HS-5 (cell line): Measurements from ENCODE around the gene CNTNAP1.
"Not testable (repeated sequence)": the region's sequence is repeated elsewhere in the genome, so short reads cannot be mapped to it uniquely, and the experiment has no call there.

Source experiments
- DNase-seq: peaks from one replicate; pipeline ENCODE4 v3.0.0-alpha.2; 2012; ENCODE audit warnings: low read depth

The CNTNAP1 gene

DNA sequence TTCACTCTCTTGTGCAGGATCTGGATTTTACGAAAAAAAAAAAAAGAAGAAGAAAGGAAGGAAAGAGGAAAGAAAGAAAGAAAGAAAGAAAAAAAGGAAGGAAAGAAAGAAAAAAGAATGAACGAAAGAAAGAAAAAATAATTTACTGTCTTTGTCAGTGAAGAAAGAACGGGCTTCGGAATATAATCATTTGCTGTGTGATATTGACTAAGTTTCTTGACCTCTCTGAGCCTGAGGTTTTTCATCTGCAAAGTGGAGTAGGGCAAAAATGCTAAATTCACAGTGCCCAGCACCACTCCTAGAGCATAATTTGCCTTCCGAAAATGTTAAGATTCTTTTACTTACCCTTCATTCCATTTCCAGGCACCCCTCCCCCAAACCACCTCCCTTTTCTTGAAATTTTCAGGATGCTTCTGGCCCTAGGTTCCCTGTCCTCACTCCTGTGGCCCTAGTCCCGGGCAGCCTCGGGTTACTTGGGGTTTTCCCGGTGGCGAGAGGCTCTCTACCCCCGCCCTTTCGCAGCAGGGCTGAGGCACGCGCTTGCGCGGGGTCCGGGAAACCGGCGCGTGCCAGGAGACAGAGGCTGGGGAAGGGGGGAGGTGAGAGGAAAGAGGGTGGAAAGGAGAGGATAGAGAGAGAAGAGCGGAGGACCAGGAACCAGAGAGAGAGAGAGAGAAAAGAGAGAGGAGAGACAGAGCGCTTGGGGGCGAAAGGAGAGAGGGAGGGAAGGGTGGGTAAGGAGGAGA lies at the start of gene CNTNAP1:
CNTNAP1 (plus strand) TSS at position 556 of the 746 bp plus-strand sequence. CDS start 299 bp downstream, outside the sequence.
- no peak for DNase-seq

DNA sequence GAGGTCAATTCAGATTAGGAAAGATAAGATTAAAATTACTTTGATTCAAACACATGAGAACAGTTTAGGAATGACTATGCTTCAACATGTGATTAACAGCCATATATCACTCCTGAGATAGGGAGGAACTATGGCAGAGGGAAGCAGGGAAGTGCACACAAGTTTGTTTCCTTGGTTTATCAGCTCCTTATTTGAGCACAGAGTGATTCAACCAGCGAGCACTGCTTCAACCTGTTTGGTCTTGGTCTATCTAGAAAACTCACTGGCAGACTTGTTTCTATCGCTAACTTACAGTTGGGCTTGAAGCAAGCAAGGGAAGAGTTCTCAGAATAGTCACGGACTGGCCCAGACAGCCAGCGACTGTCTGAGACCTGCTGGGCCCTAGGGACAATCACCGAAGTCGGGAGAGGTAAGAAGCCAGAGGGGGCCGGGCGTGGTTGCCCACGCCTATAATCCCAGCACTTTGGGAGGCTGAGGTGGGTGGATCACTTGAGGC lies 49.3 kb upstream of the CNTNAP1 start:
- no peak for DNase-seq

DNA sequence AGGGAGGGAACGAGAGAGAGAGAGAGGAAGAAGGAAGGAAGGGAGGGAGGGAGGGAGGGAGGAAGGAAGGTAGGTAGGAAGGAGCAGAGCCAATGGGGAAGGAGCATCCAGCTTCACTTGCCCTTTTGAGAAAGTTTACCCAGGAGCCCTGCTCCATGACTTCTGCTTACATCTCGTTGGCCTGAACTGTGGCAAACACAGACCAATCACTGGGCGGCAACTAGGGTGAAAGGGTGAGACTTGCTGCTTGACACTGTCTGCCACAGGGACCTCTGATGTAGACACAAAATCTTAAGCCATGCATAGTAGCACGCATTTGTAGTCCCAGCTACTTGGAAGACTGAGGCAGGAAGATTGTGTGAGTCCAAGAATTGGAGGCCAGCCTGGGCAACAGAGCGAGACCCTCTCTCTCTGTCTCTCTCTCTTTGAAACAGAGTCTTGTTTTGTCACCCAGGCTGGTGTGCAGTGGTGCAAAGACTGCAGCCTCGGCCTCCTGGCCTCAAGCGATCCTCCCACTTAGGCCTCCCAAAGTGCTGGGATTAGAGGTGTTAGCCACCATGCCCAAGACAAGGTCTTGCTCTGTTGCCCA lies 42.7 kb upstream of the CNTNAP1 start:
- DNase-seq, result no peak

DNA sequence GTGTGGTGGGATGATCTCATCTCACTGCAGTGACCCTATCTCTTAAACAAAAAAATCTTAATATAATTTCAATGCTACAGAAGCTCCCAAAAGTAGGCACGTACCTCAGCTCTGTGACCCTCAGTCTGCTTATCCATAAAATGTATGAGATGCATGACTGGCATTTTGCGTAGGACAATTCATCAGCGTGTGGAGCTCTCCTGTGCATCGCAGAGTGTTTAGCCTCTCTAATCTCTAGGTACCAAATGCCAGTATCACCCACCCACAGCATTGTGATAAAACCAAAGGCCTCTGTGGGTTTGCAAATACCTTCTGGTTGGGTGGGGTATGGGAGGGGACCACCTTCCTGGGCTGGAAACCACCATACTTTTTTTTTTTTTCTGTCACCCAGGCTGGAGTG lies 42.2 kb upstream of the CNTNAP1 start:
- no peak for DNase-seq

DNA sequence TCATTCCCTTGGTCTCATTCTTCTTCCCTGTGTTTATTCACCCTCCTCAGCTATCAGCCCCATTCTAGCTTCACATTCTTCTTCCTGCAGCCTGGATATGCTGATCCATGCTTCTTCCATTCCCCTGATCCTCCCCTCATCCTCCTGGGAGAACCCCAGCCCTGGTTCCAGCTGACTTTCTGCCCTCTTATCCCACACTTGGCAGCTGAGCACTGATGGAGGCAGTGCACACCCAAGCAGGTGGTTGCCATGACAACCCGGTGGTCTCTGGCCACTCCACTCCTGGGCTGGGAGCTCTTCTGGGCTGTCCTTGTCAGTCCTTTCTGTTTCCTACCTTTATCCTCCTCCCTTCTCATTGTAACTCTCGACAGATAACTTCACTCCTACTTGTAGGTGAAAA lies 40.0 kb upstream of the CNTNAP1 start:
- no peak for DNase-seq

DNA sequence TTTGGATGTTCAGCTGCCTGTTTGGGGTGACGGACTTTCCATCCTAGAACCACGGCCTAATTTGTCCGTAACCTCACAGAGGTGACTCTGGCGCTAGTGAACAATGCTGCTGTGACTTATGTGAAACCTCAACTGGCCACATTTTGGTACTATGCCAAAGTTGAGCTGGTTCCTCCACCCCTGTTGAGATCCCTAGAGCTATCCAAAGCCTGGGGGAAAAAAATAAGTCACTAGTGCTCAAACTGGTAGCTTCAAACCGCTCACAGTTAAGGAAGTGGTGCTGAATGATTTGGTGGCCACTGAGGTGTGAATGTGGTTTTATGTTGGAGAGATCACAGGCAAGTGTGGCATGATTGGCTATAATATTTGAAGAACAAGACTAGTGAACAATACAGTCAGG lies 34.6 kb upstream of the CNTNAP1 start:
- no peak for DNase-seq

GRCh38 chr17:42651392-42651791 lies 30.9 kb upstream of the CNTNAP1 start:
- no peak for DNase-seq

DNA sequence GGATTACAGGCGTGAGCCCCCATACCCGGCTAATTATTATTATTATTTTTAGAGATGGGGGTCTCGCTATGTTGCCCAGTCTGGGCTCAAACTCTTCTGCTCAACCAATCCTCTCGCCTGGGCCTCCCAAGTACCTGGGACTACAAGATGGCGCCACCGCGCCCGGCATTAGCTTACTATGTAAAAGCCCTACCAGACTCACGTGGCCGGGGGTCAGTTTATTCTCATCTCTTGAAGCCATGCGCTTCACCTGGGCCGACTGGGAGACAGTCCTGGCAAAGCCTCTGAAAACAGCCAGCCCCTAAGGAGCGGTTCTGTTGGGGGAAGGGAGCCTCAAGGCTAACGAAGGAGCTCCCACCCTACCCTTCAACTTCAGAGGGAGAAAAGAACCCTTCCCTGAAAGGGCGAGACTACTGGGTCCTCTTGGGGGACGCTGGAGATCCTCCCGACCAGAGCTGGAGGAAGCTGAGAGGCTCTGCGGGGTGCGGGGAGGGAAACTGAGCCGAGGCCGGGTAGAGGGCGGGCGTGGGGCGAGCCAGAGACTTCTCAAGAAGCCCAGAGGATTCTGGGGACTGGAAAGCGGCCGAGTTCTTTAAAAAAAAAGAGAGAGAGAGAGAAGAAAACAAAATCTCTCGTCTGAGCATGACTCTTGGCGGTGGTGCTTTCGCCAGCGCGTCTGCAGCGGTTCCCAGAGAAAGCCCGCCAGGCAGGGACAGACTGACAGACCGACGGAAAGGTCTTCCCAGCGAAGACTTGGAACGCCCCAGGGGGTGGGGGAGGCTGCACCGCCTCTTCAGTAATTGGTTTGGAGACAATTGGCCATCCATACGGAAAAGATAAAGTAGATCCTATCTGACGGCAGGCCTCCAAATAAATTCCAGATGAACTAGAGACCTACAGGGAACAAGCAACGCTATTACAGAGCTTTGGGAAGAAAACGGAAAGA lies 28.9 kb upstream of the CNTNAP1 start:
- no peak for DNase-seq

DNA sequence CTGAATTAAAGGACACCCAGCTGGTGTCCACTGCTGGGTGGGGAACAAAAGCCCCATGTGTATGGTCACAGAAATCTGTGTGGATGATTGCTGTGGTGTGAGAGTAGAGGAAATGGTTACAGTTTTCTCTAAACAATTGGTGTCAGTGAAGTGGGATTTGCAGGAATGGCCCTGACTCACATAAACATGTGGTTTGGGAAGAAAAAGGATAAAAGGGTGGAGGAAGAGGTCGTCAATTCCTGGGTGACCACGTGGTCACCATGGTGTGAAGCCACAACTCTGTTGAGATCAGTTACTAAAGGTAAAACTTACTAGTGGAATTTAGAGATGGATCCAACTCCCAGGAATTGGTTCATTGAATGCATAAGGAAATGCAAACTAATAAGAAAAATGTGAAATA lies 26.8 kb upstream of the CNTNAP1 start:
- DNase-seq, result no peak

GRCh38 chr17:42657824-42658588 lies 24.3 kb upstream of the CNTNAP1 start:
- no peak for DNase-seq

DNA sequence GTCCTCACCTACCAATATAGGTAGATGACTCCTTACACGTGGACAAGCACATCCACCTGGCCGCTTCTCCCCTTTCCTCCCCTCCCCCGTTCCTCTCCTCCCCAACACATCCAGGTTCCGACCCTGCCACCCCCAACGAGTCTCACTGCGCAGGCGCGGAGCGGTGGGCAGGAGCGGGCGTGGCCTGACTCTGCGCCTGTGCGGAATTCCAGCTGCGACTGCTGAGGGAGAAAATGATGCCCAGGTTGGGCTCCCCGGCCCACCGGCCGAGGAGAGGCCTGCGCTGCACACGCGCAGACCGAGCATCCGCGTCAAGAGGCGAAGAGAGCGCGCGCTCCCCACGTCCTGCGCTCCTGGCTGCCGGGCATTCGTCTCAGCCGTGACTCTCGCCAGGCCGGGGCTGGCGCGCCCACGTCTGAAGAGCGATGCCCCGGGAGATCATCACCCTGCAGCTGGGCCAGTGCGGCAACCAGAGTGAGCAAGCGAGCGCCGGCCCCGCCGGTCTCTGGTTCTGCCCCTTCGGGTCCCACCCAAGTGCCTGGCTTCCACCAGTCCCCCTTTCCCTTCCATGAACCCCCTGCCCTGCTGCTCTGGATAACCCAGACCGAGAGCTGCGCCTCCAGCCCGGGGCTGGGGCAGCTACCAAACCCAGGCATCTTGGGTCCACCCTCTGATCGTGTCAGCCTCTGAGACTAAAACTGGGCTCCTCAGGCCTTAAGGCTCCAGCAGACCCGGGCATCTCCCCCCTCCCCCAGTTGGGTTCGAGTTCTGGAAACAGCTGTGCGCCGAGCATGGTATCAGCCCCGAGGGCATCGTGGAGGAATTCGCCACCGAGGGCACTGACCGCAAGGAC lies 23.0 kb upstream of the CNTNAP1 start, which contains the start of gene TUBG2:
TUBG2 (plus strand) TSS at position 206 of the 853 bp plus-strand sequence; CDS start at position 426, 220 bp downstream.
- DNase-seq, result no peak

DNA sequence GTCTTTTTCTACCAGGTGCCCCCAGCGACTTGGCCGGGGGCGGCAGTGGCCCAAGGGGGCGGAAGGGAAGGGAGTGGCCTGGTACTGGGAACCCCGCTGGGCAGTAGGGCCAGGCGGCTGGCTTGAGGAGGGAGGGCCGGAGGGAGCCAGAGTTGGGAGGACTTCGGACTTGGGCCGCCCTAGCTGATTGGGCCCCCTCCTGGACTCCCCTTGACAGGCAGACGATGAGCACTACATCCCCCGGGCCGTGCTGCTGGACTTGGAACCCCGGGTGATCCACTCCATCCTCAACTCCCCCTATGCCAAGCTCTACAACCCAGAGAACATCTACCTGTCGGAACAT lies 22.4 kb upstream of the CNTNAP1 start:
- not testable (repeated sequence) for DNase-seq

DNA sequence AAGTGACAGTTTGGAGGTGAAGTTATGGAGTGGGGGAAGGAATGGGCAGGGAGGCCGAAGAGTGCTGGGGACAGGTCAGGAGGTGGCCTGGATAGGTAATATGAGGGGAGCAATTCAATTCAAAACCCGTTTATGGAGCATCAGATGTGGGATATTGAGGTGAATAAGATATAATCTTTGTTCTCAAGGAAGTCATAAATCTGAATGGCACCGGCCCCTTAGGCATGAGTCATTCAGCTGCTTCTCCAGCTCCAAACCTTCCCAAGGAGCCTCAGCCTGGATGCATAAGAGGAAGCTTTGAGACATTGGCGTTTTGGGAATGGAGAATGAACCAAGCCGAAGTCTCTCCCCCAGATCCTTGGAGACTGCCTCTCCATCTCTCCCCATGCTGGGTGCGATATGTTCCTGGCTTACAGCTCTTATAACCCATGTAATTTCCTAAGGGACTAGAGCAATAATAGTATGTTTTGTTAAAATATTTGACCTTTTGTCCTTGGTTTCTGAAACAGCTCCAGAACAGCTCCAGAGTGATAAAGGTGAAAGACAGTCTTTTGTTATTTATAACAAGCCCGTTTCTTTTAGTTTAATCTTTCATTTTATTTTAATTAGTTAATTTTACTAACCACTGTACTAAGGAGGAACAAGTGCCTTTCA lies 21.5 kb upstream of the CNTNAP1 start:
- no peak for DNase-seq

GRCh38 chr17:42665581-42666001 lies 16.7 kb upstream of the CNTNAP1 start:
- DNase-seq, result no peak

- not testable (repeated sequence) for DNase-seq
Observed at GRCh38 chr17:42666126-42666525, 16.2 kb upstream of the CNTNAP1 start.

GRCh38 chr17:42667088-42667951 lies 15.0 kb upstream of the CNTNAP1 start:
- DNase-seq, result no peak

DNA sequence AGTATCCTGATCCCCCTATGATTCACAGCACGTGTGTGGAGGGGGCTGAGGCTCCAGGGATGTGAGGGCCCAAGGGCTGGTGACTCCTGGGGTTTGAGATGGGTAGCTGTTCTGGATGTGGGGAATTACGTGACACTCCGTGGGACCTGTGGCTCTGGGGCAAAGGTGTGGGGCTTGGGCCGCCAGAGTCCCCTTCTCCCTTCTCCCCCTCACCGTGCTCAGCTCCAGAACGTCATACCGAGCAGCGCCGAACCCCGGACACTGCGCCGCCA lies 12.7 kb upstream of the CNTNAP1 start:
- no peak for DNase-seq

DNA sequence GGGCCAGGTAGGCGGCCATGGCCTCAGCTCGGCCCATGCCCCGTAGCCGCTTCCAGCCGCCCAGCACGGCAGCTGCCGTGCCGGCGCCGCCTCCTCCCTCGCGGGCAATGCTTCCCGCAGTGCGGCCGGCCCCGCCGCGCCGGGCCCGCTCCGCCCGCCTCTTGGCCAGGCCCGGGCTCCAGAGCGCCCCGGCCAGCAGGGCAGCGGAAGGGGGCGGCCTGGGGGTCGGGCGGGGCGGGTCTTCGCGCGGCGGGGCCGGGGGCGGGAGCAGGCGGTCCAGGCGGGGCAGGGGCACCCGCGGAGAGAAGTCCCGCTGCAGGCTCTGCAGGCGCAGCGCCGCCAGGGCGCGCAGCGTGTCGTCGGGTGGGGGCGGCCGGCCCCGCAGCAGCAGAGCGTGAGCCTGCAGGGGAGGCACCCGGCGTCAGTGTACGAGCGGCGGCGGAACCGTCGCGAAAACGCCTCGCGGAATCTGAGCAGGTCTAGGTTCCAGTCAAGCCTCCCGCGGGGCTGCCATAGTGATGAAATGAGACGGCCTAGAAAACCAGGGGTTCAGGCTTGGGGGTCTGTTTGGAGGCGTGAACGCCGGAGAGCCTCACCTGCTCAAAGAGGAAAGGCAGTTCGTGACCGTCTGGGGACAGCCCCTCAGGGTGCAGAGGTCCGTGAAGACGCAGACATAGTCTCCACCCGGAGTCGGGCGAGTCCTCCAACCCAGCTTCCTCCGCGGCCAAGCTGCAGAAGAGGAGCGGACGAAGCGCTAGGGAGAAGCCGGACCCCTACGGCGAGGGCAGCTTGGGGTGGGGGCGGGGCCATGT lies 12.1 kb upstream of the CNTNAP1 start:
- no peak for DNase-seq
